SU-DHL-6 (cell line): Measurements from ENCODE around the gene IL20.
"Not testable (repeated sequence)": the region's sequence is repeated elsewhere in the genome, so short reads cannot be mapped to it uniquely, and the experiment has no call there.

ENCODE experiments used
- H2AFZ ChIP-seq: fragments of 200-600 bp; sonication (generic); 2 replicates; pipeline ENCODE4 v1.6.1; 2014; ENCODE audit warnings: low read depth, mild to moderate bottlenecking, moderate library complexity, mixed read lengths, antibody characterized with exemption, low read length; ENCODE audit not compliant: severe bottlenecking
- H3F3A ChIP-seq: fragments of 200-600 bp; shearing (Covaris generic); 2 replicates; pipeline ENCODE4 v1.6.0; 2016; ENCODE audit warnings: antibody characterized with exemption, mild to moderate bottlenecking; ENCODE audit not compliant: insufficient read depth
- H3K27ac ChIP-seq: fragments of 200-600 bp; sonication (generic); 2 replicates; pipeline ENCODE4 v1.5.1; 2016; ENCODE audit warnings: low read depth, mild to moderate bottlenecking, low read length, moderate library complexity, mixed read lengths
- H3K27me3 ChIP-seq: fragments of 200-600 bp; sonication (generic), shearing (Covaris generic); 2 replicates; pipeline ENCODE4 v1.6.0; 2014; ENCODE audit warnings: mild to moderate bottlenecking, low read length
- H3K36me3 ChIP-seq: fragments of 200-600 bp; sonication (generic); 2 replicates; pipeline ENCODE4 v1.6.1; 2014; ENCODE audit warnings: mild to moderate bottlenecking, low read length, mixed read lengths
- H3K4me2 ChIP-seq: fragments of 300-600, 200-600 bp; shearing (Covaris generic), sonication (generic); 2 replicates; pipeline ENCODE4 v1.6.0; 2014; ENCODE audit warnings: low read length, low read depth, mild to moderate bottlenecking; ENCODE audit not compliant: poor library complexity, severe bottlenecking
- H3K4me3 ChIP-seq: fragments of 200-600 bp; sonication (generic); 2 replicates; pipeline ENCODE4 v1.5.1; 2014; ENCODE audit warnings: antibody characterized with exemption, low read length, mild to moderate bottlenecking, mixed read lengths; ENCODE audit not compliant: insufficient read depth, poor library complexity, severe bottlenecking
- H3K79me2 ChIP-seq: fragments of 200-600 bp; sonication (generic); 2 replicates; pipeline ENCODE4 v1.6.1; 2014; ENCODE audit warnings: mild to moderate bottlenecking, low read length, moderate library complexity; ENCODE audit not compliant: insufficient read depth
- H3K9ac ChIP-seq: fragments of 200-600 bp; sonication (generic); 2 replicates; pipeline ENCODE4 v1.7.0; 2014; ENCODE audit warnings: mild to moderate bottlenecking, low read length
- H3K9me2 ChIP-seq: fragments of 200-600 bp; sonication (generic); replicated peaks from 2 replicates; pipeline ENCODE4 v1.6.1; 2014; ENCODE audit warnings: low read length; ENCODE audit not compliant: insufficient read depth
- H3K9me3 ChIP-seq: fragments of 200-600 bp; sonication (generic); 2 replicates; pipeline ENCODE4 v1.6.1; 2014; ENCODE audit warnings: low read length, mixed read lengths; ENCODE audit not compliant: insufficient read depth
- H4K20me1 ChIP-seq: fragments of 200-600 bp; sonication (generic); 2 replicates; pipeline ENCODE4 v1.6.1; 2014; ENCODE audit warnings: low read depth, mild to moderate bottlenecking, antibody characterized with exemption, low read length, moderate library complexity, mixed read lengths
- CTCF ChIP-seq: fragments of 200-600 bp; sonication (generic); IDR thresholded peaks from one replicate; pipeline ENCODE4 v1.5.1; 2017; ENCODE audit warnings: antibody characterized with exemption, mild to moderate bottlenecking, low read length, moderate library complexity; ENCODE audit not compliant: insufficient read depth, poor library complexity, severe bottlenecking
- EZH2phosphoT487 ChIP-seq: fragments of 200-600 bp; sonication (generic), shearing (Covaris generic); conservative IDR thresholded peaks from 2 replicates; pipeline ENCODE4 v1.6.1; 2018; ENCODE audit warnings: mild to moderate bottlenecking, antibody characterized with exemption, low read length, moderate library complexity, mixed read lengths

Gene IL20

DNA sequence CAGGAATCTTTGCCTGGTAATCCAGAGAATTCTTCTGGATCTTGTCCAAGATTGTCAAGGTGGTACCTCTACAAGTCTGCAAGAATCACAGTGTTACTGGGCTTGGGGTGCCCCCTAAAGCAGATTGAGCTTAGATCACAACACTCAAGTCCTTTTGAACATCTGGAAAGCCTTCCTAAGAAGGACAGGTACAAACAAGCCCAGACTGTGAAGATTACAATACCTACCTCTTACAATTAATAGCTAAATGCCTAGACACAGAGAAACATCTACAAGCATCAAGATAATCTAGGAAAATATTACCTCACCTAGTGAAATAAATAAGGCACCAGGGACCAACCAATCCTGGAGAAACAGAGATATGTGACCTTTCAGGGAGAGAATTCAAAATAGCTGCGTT lies 17.5 kb upstream of the IL20 start:
- Histone ChIP-seq H3F3A (no peaks in the 10 kb centered on the region), H4K20me1 (no peaks in the 10 kb centered on the region), H3K9me2 (no peaks in the 10 kb centered on the region), H3K4me3 (no peak overlapping the region), H3K27ac (no peak overlapping the region), H3K9me3 (no peaks in the 10 kb centered on the region), H2AFZ (no peak overlapping the region), H3K36me3 (no peaks in the 10 kb centered on the region), H3K79me2 (no peaks in the 10 kb centered on the region), H3K4me2 (no peak overlapping the region), H3K27me3 (no peaks in the 10 kb centered on the region), H3K9ac (no peak overlapping the region)
- no peak for TF ChIP-seq EZH2phosphoT487
- no peak for TF ChIP-seq CTCF

GRCh38 chr1:206850401-206850800 lies 15.0 kb upstream of the IL20 start:
- Histone ChIP-seq H3K27ac (no peak overlapping the region), H3K9me2 (no peaks in the 10 kb centered on the region), H4K20me1 (no peaks in the 10 kb centered on the region), H3K9me3 (no peaks in the 10 kb centered on the region), H2AFZ (no peak overlapping the region), H3K36me3 (no peaks in the 10 kb centered on the region), H3K79me2 (no peaks in the 10 kb centered on the region), H3K4me3 (no peak overlapping the region), H3K4me2 (no peak overlapping the region), H3K9ac (no peak overlapping the region), H3F3A (no peaks in the 10 kb centered on the region), H3K27me3 (no peaks in the 10 kb centered on the region)
- TF ChIP-seq CTCF (no peak), EZH2phosphoT487 (no peak)

GRCh38 chr1:206851341-206852010 lies 13.9 kb upstream of the IL20 start:
- Histone ChIP-seq H3K4me3 (no peak overlapping the region), H3K27me3 (no peaks in the 10 kb centered on the region), H3K9ac (no peak overlapping the region)

DNA sequence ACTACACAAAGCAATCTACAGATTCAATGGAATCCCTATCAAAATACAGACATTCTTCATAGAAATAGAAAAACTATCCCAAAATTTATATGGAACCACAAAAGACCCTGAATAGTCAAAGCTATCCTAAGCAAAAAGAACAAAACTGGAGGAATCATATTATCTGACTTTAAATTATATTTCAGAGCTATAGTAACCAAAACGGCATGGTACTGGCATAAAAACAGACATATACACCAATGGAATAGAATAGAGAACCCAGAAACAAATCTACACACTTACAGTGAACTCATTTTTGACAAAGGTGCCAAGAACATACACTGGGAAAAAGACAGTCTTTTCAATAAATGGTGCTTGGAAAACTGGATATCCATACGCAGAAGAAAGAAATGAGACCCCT lies 12.8 kb upstream of the IL20 start:
- not testable (repeated sequence) for H3K9me2 ChIP-seq, H3K36me3 ChIP-seq, H3F3A ChIP-seq, H3K9ac ChIP-seq, H3K27me3 ChIP-seq, H3K4me2 ChIP-seq, H3K79me2 ChIP-seq, H3K27ac ChIP-seq, H3K9me3 ChIP-seq, H2AFZ ChIP-seq, H4K20me1 ChIP-seq, H3K4me3 ChIP-seq

More at GRCh38 chr1:206851341-206852010, 13.9 kb upstream of the IL20 start:
- H3K36me3 ChIP-seq = no peaks in the 10 kb centered on the region
- H2AFZ ChIP-seq = no peak overlapping the region
- H4K20me1 ChIP-seq = no peaks in the 10 kb centered on the region
- no peaks in the 10 kb centered on the region for H3K9me2 ChIP-seq
- no peak overlapping the region for H3K27ac ChIP-seq
- H3F3A ChIP-seq = no peaks in the 10 kb centered on the region
- H3K79me2 ChIP-seq = no peaks in the 10 kb centered on the region
- H3K4me2 ChIP-seq = no peak overlapping the region
- TF ChIP-seq CTCF = no peak
- TF ChIP-seq EZH2phosphoT487 = no peak
- H3K9me3 ChIP-seq = no peaks in the 10 kb centered on the region

- H3K27me3 ChIP-seq, H3K4me2 ChIP-seq, H3K9ac ChIP-seq, H3K4me3 ChIP-seq, H4K20me1 ChIP-seq, H2AFZ ChIP-seq, H3K36me3 ChIP-seq, H3K79me2 ChIP-seq, H3K9me3 ChIP-seq, H3K9me2 ChIP-seq, H3F3A ChIP-seq, H3K27ac ChIP-seq: not testable (repeated sequence)
Measured at GRCh38 chr1:206853696-206854095, 11.7 kb upstream of the IL20 start.
